Neural cell (in vitro differentiated cells): Measurements from ENCODE around the gene CUX1. TPM values are rescaled to one million over a fixed set of nuclear protein-coding genes. Genes with fewer than 3 reads are reported as not detected.

Experiments
- H2AFZ ChIP-seq: fragments of 200-600, 300-800 bp; sonication (generic), shearing (Covaris generic); 2 replicates; pipeline ENCODE4 v1.6.0; 2014; ENCODE audit warnings: low read depth, mild to moderate bottlenecking, antibody characterized with exemption, low read length, moderate library complexity
- H3F3A ChIP-seq: fragments of 200-600 bp; shearing (Covaris generic); 2 replicates; pipeline ENCODE4 v1.6.1; 2016; ENCODE audit warnings: mild to moderate bottlenecking, moderate library complexity, mixed read lengths, antibody characterized with exemption, low read length; ENCODE audit not compliant: insufficient read depth, poor library complexity, severe bottlenecking
- H3K27ac ChIP-seq: fragments of 200-600, 300-800 bp; sonication (generic), shearing (Covaris generic); 2 replicates; pipeline ENCODE4 v1.5.1; 2014; ENCODE audit warnings: mild to moderate bottlenecking, low read length, moderate library complexity
- H3K27me3 ChIP-seq: fragments of 300-800, 200-600 bp; sonication (generic), shearing (Covaris generic); 2 replicates; pipeline ENCODE4 v1.6.0; 2014; ENCODE audit warnings: mild to moderate bottlenecking, low read depth, low read length, moderate library complexity; ENCODE audit not compliant: insufficient read depth
- H3K36me3 ChIP-seq: fragments of 300-800, 200-600 bp; sonication (generic), shearing (Covaris generic); 2 replicates; pipeline ENCODE4 v1.5.1; 2014; ENCODE audit warnings: mild to moderate bottlenecking, antibody characterized with exemption, low read length, moderate library complexity; ENCODE audit not compliant: insufficient read depth
- H3K4me2 ChIP-seq: fragments of 300-800, 200-600 bp; sonication (generic), shearing (Covaris generic); 2 replicates; pipeline ENCODE4 v1.6.0; 2014; ENCODE audit warnings: mild to moderate bottlenecking, low read length
- H3K4me3 ChIP-seq: fragments of 300-800, 200-600 bp; sonication (generic), shearing (Covaris generic); 2 replicates; pipeline ENCODE4 v1.5.1; 2014; ENCODE audit warnings: mild to moderate bottlenecking, low read length, moderate library complexity
- H3K79me2 ChIP-seq: fragments of 200-600 bp; shearing (Covaris generic); replicated peaks from 2 replicates; pipeline ENCODE4 v1.6.0; 2014; ENCODE audit warnings: mild to moderate bottlenecking, low read length, moderate library complexity; ENCODE audit not compliant: insufficient read depth
- H3K9ac ChIP-seq: fragments of 300-800, 200-600 bp; sonication (generic), shearing (Covaris generic); 2 replicates; pipeline ENCODE4 v1.6.1; 2016; ENCODE audit warnings: mild to moderate bottlenecking, low read length, mixed read lengths
- H3K9me2 ChIP-seq: fragments of 200-600 bp; shearing (Covaris generic); 2 replicates; pipeline ENCODE4 v1.6.1; 2016; ENCODE audit warnings: mild to moderate bottlenecking, low read length, mixed read lengths; ENCODE audit not compliant: insufficient read depth
- H3K9me3 ChIP-seq: fragments of 200-600, 300-800 bp; sonication (generic), shearing (Covaris generic); 2 replicates; pipeline ENCODE4 v1.6.1; 2016; ENCODE audit warnings: mild to moderate bottlenecking, mixed run types, low read length, moderate library complexity, mixed read lengths
- H4K20me1 ChIP-seq: fragments of 200-600 bp; shearing (Covaris generic); 2 replicates; pipeline ENCODE4 v1.6.1; 2016; ENCODE audit warnings: mild to moderate bottlenecking, mixed run types; ENCODE audit not compliant: insufficient read depth
- CTCF ChIP-seq: fragments of 450-650 bp; IDR thresholded peaks from 2 replicates; pipeline ENCODE4 v1.5.1; 2014; ENCODE audit warnings: antibody characterized with exemption, mild to moderate bottlenecking, moderate library complexity; ENCODE audit not compliant: poor library complexity, severe bottlenecking
- EP300 ChIP-seq: fragments of 450-650 bp; conservative IDR thresholded peaks from 2 replicates; pipeline ENCODE4 v1.6.1; 2014; ENCODE audit warnings: antibody characterized with exemption, mild to moderate bottlenecking, moderate library complexity; ENCODE audit not compliant: poor library complexity, severe bottlenecking
- MXI1 ChIP-seq: fragments of 450-650 bp; conservative IDR thresholded peaks from 2 replicates; pipeline ENCODE4 v1.6.1; 2014; ENCODE audit warnings: antibody characterized with exemption, mild to moderate bottlenecking; ENCODE audit not compliant: poor library complexity, severe bottlenecking
- POLR2AphosphoS5 ChIP-seq: IDR thresholded peaks from 2 replicates; pipeline ENCODE4 v1.6.1; 2012
- RAD21 ChIP-seq: fragments of 450-650 bp; conservative IDR thresholded peaks from 2 replicates; pipeline ENCODE4 v1.6.1; 2014; ENCODE audit warnings: antibody characterized with exemption, mild to moderate bottlenecking, moderate library complexity
- SMC3 ChIP-seq: fragments of 450-650 bp; conservative IDR thresholded peaks from 2 replicates; pipeline ENCODE4 v1.6.1; 2014; ENCODE audit warnings: antibody characterized with exemption, mild to moderate bottlenecking, moderate library complexity; ENCODE audit not compliant: poor library complexity
- TAF1 ChIP-seq: IDR thresholded peaks from 2 replicates; pipeline ENCODE4 v1.6.1; 2012; ENCODE audit warnings: low read depth
- polyA plus RNA-seq: library from polyadenylated mRNA; depleted of rRNA; stranded (reverse); fragments of >200 nt; gene quantifications from 2 replicates; pipeline ENCODE4 v1.2.3, GENCODE V29; 2014
- TF ChIP-seq, protein P1 (sequence below): IDR thresholded peaks from 2 replicates; pipeline ENCODE4 v1.6.1; 2012; ENCODE audit warnings: borderline replicate concordance

The CUX1 gene
- polyA plus RNA-seq, 1 donor from 2014 or later = 26.6 TPM

DNA sequence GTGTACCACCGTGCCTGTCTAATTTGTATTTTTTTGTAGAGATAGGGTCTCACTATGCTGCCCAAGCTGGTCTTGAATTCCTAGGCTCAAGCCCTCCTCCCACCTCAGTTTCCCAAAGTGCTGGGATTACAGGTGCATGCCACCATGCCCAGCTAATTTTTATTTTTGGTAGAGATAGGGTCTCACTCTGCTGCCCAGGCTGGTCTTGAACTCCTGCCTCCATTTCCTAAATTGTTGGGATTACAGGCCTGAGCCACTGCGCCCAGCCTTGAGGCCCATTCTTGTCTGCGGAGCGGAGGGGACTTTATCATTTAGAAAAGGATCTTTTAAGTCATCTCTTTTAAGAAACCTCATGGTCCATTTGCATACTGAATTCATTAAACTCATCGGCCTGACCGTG lies 247.8 kb downstream of the CUX1 start:
- H3K36me3 ChIP-seq = no peaks in the 10 kb centered on the region
- no peak overlapping the region for H2AFZ ChIP-seq
- H3F3A ChIP-seq = no peaks in the 10 kb centered on the region
- H3K27me3 ChIP-seq = no peaks in the 10 kb centered on the region
- no peak overlapping the region for H3K9ac ChIP-seq
- H3K4me2 ChIP-seq = no peak overlapping the region
- no peaks in the 10 kb centered on the region for H3K9me3 ChIP-seq
- no peak overlapping the region for H3K4me3 ChIP-seq
- no peaks in the 10 kb centered on the region for H4K20me1 ChIP-seq
- TF ChIP-seq POLR2AphosphoS5 (no peak), SMC3 (no peak), CTCF (no peak), TAF1 (no peak), MXI1 (no peak), EP300 (no peak)
- TF ChIP-seq, protein P1, sequence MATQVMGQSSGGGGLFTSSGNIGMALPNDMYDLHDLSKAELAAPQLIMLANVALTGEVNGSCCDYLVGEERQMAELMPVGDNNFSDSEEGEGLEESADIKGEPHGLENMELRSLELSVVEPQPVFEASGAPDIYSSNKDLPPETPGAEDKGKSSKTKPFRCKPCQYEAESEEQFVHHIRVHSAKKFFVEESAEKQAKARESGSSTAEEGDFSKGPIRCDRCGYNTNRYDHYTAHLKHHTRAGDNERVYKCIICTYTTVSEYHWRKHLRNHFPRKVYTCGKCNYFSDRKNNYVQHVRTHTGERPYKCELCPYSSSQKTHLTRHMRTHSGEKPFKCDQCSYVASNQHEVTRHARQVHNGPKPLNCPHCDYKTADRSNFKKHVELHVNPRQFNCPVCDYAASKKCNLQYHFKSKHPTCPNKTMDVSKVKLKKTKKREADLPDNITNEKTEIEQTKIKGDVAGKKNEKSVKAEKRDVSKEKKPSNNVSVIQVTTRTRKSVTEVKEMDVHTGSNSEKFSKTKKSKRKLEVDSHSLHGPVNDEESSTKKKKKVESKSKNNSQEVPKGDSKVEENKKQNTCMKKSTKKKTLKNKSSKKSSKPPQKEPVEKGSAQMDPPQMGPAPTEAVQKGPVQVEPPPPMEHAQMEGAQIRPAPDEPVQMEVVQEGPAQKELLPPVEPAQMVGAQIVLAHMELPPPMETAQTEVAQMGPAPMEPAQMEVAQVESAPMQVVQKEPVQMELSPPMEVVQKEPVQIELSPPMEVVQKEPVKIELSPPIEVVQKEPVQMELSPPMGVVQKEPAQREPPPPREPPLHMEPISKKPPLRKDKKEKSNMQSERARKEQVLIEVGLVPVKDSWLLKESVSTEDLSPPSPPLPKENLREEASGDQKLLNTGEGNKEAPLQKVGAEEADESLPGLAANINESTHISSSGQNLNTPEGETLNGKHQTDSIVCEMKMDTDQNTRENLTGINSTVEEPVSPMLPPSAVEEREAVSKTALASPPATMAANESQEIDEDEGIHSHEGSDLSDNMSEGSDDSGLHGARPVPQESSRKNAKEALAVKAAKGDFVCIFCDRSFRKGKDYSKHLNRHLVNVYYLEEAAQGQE = no peak
- H3K9me2 ChIP-seq = no peaks in the 10 kb centered on the region
- H3K79me2 ChIP-seq = no peaks in the 10 kb centered on the region
- no peak overlapping the region for H3K27ac ChIP-seq

- Histone ChIP-seq H3K4me3 (no peak overlapping the region), H3K4me2 (no peak overlapping the region), H3K79me2 (no peaks in the 10 kb centered on the region), H3K27me3 (no peaks in the 10 kb centered on the region), H3K9me2 (no peaks in the 10 kb centered on the region), H3K9ac (no peak overlapping the region), H3K36me3 (no peaks in the 10 kb centered on the region), H3K27ac (no peak overlapping the region), H3F3A (no peaks in the 10 kb centered on the region), H3K9me3 (no peaks in the 10 kb centered on the region), H2AFZ (no peak overlapping the region), H4K20me1 (no peaks in the 10 kb centered on the region)
- TF ChIP-seq, protein P1 = no peak
- TF ChIP-seq POLR2AphosphoS5 = no peak
- no peak for TF ChIP-seq RAD21
- no peak for TF ChIP-seq SMC3
Measured at GRCh38 chr7:102066476-102066875, 249.1 kb downstream of the CUX1 start.
